ENCODE measurements around the gene SHQ1.

GRCh38 chr3:72891053-72891855 lies 43.0 kb upstream of the SHQ1 start:
- TF ChIP-seq CTCF (IDR thresholded peaks at IDR 0.05) (no peak), POLR2A (IDR thresholded peaks at IDR 0.05) (no peak)
